ENCODE measurements around the gene LENG9. TPM values are rescaled to one million over a fixed set of nuclear protein-coding genes. Genes with fewer than 3 reads are reported as not detected.
A peak's percentile ranks its signal among the peaks of the same experiment; 100 is the strongest.

The LENG9 gene
- total RNA-seq, 1 donor from 2014 or later: 3.9 TPM

DNA sequence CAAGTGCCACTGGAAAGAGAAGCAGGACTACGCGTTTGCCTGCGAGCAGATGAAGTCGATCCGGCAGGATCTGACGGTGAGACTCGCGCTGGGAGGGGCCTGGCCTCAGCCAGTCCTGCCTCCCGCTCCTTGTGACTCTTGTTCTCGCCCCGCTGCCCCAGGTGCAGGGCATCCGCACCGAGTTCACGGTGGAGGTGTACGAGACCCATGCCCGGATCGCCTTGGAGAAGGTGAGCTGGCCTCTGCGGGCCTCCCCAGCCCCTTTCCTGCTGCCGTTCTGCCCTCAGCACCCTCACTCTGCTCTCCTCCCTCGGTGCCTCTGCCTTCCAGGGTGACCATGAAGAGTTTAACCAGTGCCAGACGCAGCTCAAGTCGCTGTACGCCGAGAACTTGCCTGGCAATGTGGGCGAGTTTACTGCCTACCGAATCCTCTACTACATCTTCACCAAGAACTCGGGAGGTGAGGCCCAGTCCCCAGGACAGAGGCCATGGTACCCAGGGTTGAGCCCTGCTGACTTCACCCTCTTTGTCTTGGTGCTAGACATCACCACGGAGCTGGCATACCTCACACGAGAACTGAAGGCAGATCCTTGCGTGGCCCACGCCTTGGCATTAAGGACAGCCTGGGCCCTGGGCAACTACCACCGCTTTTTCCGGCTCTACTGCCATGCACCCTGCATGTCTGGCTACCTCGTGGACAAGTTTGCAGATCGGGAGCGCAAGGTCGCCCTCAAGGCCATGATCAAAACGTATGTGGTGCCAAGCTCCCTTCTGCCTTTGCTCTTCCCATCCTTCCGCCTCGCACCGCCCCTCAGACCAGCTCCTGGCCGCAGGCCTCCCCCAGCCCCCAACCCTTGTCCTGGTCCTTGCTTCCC lies 5.6 kb downstream of the LENG9 start:
- TF ChIP-seq, protein P1, sequence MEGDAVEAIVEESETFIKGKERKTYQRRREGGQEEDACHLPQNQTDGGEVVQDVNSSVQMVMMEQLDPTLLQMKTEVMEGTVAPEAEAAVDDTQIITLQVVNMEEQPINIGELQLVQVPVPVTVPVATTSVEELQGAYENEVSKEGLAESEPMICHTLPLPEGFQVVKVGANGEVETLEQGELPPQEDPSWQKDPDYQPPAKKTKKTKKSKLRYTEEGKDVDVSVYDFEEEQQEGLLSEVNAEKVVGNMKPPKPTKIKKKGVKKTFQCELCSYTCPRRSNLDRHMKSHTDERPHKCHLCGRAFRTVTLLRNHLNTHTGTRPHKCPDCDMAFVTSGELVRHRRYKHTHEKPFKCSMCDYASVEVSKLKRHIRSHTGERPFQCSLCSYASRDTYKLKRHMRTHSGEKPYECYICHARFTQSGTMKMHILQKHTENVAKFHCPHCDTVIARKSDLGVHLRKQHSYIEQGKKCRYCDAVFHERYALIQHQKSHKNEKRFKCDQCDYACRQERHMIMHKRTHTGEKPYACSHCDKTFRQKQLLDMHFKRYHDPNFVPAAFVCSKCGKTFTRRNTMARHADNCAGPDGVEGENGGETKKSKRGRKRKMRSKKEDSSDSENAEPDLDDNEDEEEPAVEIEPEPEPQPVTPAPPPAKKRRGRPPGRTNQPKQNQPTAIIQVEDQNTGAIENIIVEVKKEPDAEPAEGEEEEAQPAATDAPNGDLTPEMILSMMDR (conservative IDR thresholded peaks at IDR 0.05): no peak
- Mint-ChIP-seq H3K9me3 (no peaks in the 10 kb centered on the region), H3K36me3 (peaks cover 15% of the 10 kb centered on the region), H3K27me3 (no peaks in the 10 kb centered on the region), H3K4me1 (ENCODE audit: unreplicated experiment) (peaks cover 17% of the 10 kb centered on the region), H3K27ac (peak overlapping the region; percentile 31), H3K4me3 (no peak overlapping the region)
- no peak for DNase-seq (ENCODE audit: extremely low spot score, unreplicated experiment)

DNA sequence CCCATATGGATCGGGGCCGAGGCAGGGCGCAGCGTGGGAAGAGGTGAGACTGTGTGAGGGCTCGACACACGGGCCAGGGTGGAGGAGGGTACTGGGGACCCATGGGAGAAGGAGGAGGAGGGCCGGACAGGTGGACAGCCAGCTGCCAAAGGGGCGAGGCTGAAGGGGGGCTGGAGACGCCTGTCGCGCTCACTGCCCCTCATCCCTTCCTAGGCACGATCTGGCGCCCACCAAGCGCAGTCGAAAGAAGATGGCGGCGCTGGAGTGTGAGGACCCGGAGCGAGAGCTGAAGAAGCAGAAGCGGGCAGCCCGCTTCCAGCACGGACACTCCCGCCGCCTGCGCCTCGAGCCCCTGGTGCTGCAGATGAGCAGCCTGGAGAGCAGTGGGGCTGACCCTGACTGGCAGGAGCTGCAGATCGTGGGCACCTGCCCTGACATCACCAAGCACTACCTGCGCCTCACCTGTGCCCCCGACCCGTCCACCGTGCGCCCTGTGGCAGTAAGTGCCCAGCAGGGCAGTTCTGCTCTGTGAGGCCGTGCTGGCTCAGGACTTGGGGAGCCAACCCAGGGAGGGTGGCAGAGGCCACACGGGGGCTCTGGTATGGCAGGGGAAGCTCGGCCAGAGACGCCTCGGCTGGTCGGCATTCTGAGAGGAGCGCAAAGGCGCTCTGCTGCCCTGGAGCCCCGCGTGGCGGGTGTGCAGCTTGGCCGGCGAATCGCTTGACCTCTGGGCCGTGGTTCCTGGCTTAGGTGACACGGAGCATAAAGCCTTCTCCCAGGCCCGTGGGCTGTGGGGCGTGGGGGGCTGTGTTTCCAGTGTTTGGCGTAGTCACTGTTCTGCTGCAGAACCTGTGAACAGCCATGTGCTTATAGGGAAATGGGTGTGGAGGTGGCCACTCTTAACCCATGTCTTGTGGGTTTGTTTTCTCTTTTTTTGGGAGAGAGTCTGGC lies 6.9 kb downstream of the LENG9 start:
- no peaks in the 10 kb centered on the region for H3K27me3 Mint-ChIP-seq
- DNase-seq (ENCODE audit: extremely low spot score, unreplicated experiment): no peak
- H3K4me1 Mint-ChIP-seq (ENCODE audit: unreplicated experiment): peaks cover 16% of the 10 kb centered on the region
- TF ChIP-seq, protein P1 (conservative IDR thresholded peaks at IDR 0.05): no peak
- H3K27ac Mint-ChIP-seq: no peak overlapping the region
- H3K4me3 Mint-ChIP-seq: no peak overlapping the region
- no peaks in the 10 kb centered on the region for H3K9me3 Mint-ChIP-seq
- peaks cover 16% of the 10 kb centered on the region for H3K36me3 Mint-ChIP-seq

DNA sequence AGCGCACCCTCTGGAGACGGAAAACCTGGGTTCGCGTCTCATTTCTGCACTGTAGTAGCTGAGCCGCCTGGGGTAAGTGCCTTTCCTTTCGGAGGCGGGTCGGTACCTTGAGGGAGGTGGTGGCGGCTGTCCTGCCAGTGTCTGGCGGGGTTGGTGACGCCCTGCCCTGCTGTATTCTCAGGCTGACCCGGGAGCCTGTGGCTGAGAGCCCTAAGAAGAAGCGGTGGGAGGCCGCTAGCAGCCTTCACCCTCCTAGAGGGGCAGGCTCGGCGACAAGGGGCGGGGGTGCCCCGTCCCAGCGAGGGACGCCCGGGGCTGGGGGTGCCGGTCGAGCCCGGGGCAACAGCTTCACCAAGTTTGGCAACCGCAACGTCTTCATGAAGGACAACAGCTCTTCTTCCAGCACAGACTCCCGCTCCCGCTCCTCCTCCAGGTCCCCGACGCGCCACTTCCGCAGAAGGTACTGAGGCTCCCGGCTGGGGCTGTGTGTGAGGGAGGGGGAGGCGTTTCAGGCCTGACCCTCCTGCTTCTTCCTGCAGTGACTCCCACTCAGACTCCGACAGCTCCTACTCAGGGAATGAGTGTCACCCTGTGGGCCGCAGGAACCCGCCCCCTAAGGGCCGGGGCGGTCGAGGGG lies 7.7 kb downstream of the LENG9 start:
- DNase-seq (ENCODE audit: extremely low spot score, unreplicated experiment): no peak
- Mint-ChIP-seq H3K27me3 (no peaks in the 10 kb centered on the region), H3K4me3 (no peak overlapping the region), H3K36me3 (peaks cover 20% of the 10 kb centered on the region), H3K9me3 (no peaks in the 10 kb centered on the region), H3K27ac (no peak overlapping the region), H3K4me1 (ENCODE audit: unreplicated experiment) (peaks cover 15% of the 10 kb centered on the region)
- TF ChIP-seq, protein P1 (conservative IDR thresholded peaks at IDR 0.05): no peak

DNA sequence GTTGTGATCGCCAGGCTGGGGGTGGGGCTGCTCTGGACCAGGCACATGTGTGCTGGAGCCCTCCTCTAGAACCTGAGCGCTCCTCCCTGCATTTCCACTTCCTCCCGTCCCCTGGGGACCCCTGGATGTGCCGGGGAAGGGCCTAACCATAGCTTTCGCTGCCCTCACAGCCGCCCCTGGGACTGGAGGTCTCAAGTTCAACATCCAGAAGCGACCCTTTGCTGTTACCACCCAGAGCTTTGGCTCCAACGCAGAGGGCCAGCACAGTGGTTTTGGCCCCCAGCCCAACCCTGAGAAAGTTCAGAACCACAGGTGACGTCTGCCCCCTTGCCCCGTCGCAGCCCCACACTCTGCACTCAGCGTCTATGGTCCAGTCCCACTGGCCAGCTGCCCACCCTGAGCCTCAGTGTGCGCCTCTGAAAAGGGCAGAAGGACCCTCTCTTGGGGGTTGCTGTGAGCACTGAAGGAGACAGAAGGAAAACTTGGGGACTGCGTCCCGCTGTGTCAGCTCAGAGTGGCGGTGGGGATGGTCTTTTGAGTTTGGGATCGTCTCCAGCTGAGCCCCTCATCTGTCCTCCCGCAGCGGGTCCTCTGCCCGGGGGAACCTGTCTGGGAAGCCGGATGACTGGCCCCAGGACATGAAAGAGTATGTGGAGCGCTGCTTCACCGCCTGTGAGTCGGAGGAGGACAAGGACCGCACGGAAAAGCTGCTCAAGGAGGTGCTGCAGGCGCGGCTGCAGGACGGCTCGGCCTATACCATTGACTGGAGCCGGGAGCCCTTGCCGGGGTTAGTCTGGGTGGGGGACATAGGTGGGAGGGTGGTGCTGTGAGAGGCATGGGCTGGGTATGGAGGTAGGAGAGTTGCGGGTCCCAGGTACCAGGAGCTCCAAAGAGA lies 8.6 kb downstream of the LENG9 start:
- peaks cover 22% of the 10 kb centered on the region for H3K4me1 Mint-ChIP-seq (ENCODE audit: unreplicated experiment)
- H3K27me3 Mint-ChIP-seq: no peaks in the 10 kb centered on the region
- no peak overlapping the region for H3K27ac Mint-ChIP-seq
- DNase-seq (ENCODE audit: extremely low spot score, unreplicated experiment): no peak
- no peaks in the 10 kb centered on the region for H3K9me3 Mint-ChIP-seq
- H3K4me3 Mint-ChIP-seq: no peak overlapping the region
- H3K36me3 Mint-ChIP-seq: peaks cover 21% of the 10 kb centered on the region
- TF ChIP-seq, protein P1 (conservative IDR thresholded peaks at IDR 0.05): no peak
